H1 (cell line): ENCODE results near the gene MOSMO. TPM values are rescaled to one million over a fixed set of nuclear protein-coding genes. Genes with fewer than 3 reads are reported as not detected.

Experiments used
- ASH2L ChIP-seq: fragments of 200-600, 300-600 bp; sonication (generic); IDR thresholded peaks from one replicate; pipeline ENCODE4 v1.7.1; 2017; ENCODE audit warnings: low read length
- CHD7 ChIP-seq: fragments of 300-600 bp; sonication (generic); IDR thresholded peaks from 2 replicates; pipeline ENCODE4 v1.7.1; 2012; ENCODE audit warnings: low read length, moderate library complexity, mild to moderate bottlenecking, inconsistent platforms; ENCODE audit not compliant: insufficient replicate concordance
- HDAC2 ChIP-seq, 2 experiments: fragments of 300-600 bp in 1 of 2; sonication (generic) in 1 of 2; IDR thresholded peaks; 2 replicates each; pipeline ENCODE4 v1.6.1; 2011 to 2012; ENCODE audit warnings: low read depth in 2 of 2, low read length in 2 of 2, mild to moderate bottlenecking in 2 of 2, moderate library complexity in 2 of 2, borderline replicate concordance in 1 of 2, inconsistent platforms in 1 of 2
- HDAC6 ChIP-seq: IDR thresholded peaks from one replicate; pipeline ENCODE4 v1.7.1; 2012; ENCODE audit warnings: low read depth, mild to moderate bottlenecking, inconsistent platforms, low read length, moderate library complexity
- MAX ChIP-seq: IDR thresholded peaks from 2 replicates; pipeline ENCODE4 v1.6.1; 2012; ENCODE audit warnings: inconsistent platforms
- PHF8 ChIP-seq: fragments of 200-600 bp; sonication (generic); conservative IDR thresholded peaks from 2 replicates; pipeline ENCODE4 v1.7.1; 2012; ENCODE audit warnings: low read depth, mild to moderate bottlenecking, inconsistent platforms, low read length, moderate library complexity
- TEAD4 ChIP-seq: IDR thresholded peaks from 2 replicates; pipeline ENCODE4 v1.6.1; 2012; ENCODE audit warnings: low read depth, low read length, inconsistent platforms, mixed read lengths
- ZNF274 ChIP-seq: IDR thresholded peaks from 2 replicates; pipeline ENCODE4 v1.7.0; 2012; ENCODE audit warnings: low read length, borderline replicate concordance; ENCODE audit errors: extremely low read depth
- polyA plus RNA-seq, 7 experiments: library from polyadenylated mRNA; depleted of rRNA in 3 of 7; stranded (reverse) in 5 of 7; unstranded in 2 of 7; fragments of >200 nt in 5 of 7; fragments of 200-250 nt in 2 of 7; gene quantifications; 1 replicate in 5 of 7; 2 replicates in 1 of 7; 4 replicates in 1 of 7; pipeline versions ENCODE4 v1.2.1 to v1.2.3, GENCODE V29; 2011 to 2013; ENCODE audit warnings: missing spikeins in 2 of 7, mixed read lengths in 2 of 7
- total RNA-seq: library from RNA; stranded (reverse); fragmentation: NEBNext Ultra II Directional; extraction: Animal tissue kit (Norgen Biotek cat#: 25700); gene quantifications from 2 replicates; pipeline ENCODE4 v1.2.1, GENCODE V29; 2021
- TF ChIP-seq, protein P1 (sequence below): IDR thresholded peaks from 2 replicates; pipeline ENCODE4 v1.6.1; 2011; ENCODE audit warnings: low read length, improper control_type of control experiment

Gene MOSMO
- total and polyA plus RNA-seq, 2 of the 8 experiments (the other 6 are each of a cell fraction or from before 2014, with no cell fraction given): 8.6 to 14.8 TPM

DNA sequence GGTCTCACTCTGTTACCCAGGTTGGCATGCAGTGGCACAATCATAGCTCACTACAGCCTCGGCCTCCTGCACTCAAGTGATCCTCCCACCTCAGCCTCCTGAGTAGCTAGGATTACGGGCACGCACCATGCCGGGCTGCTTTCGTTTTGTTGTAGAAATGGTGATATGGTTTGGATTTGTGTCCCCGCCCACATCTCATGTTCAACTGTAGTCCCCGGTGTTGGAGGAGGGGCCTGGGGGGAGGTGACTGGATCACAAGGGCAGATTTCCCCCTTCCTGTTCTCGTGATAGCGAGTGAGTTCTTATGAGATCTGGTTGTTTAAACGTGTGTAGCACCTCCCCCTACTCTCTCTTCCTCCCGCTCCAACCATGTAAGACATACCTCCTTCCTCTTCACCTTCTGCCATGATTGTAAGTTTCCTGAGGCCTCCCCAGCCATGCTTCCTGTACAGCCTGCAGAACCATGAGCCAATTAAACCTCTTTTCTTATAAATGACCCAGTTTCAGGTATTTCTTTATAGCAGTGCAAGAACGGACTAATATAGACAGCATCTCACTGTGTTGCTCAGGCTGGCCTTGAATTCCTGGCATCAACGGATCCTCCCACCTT, 12.9 kb upstream of the MOSMO start (continued):
- TF ChIP-seq CHD7 (no peak), ASH2L (no peak), TEAD4 (no peak), HDAC6 (no peak), ZNF274 (no peak), HDAC2 (IDR thresholded peaks at IDR 0.05; ENCODE audit: borderline replicate concordance in 1 of 2, low read depth in 2 of 2, low read length in 2 of 2) (no peak), PHF8 (no peak), MAX (no peak)
- TF ChIP-seq, protein P1, sequence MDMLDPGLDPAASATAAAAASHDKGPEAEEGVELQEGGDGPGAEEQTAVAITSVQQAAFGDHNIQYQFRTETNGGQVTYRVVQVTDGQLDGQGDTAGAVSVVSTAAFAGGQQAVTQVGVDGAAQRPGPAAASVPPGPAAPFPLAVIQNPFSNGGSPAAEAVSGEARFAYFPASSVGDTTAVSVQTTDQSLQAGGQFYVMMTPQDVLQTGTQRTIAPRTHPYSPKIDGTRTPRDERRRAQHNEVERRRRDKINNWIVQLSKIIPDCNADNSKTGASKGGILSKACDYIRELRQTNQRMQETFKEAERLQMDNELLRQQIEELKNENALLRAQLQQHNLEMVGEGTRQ: no peak
